ENCODE results near the gene GPR180.

Gene GPR180

GRCh38 chr13:94657167-94657566 lies 55.5 kb downstream of the GPR180 start:
- no peak for TF ChIP-seq CTCF (conservative IDR thresholded peaks at IDR 0.05; ENCODE audit: control insufficient read depth, insufficient read depth, low read depth, low read length)
- DNase-seq (ENCODE audit: low read depth), result peak; percentile 69
- no peak overlapping the region for H3K4me3 ChIP-seq (ENCODE audit: control insufficient read depth, low read depth, low read length)

GRCh38 chr13:94658926-94659597 lies 57.4 kb downstream of the GPR180 start:
- no peak for TF ChIP-seq CTCF (conservative IDR thresholded peaks at IDR 0.05; ENCODE audit: control insufficient read depth, insufficient read depth, low read depth, low read length)
- DNase-seq (ENCODE audit: low read depth), result peak; percentile 5
- no peak overlapping the region for H3K4me3 ChIP-seq (ENCODE audit: control insufficient read depth, low read depth, low read length)

GRCh38 chr13:94659598-94659946 lies 57.9 kb downstream of the GPR180 start:
- H3K4me3 ChIP-seq (ENCODE audit: control insufficient read depth, low read depth, low read length), result no peak overlapping the region
- no peak for TF ChIP-seq CTCF (conservative IDR thresholded peaks at IDR 0.05; ENCODE audit: control insufficient read depth, insufficient read depth, low read depth, low read length)
- DNase-seq (ENCODE audit: low read depth), result no peak

GRCh38 chr13:94660695-94661326 lies 59.2 kb downstream of the GPR180 start:
- DNase-seq (ENCODE audit: low read depth), result peak; percentile 43
- peak; percentile 43 for TF ChIP-seq CTCF (conservative IDR thresholded peaks at IDR 0.05; ENCODE audit: control insufficient read depth, insufficient read depth, low read depth, low read length)
- no peak overlapping the region for H3K4me3 ChIP-seq (ENCODE audit: control insufficient read depth, low read depth, low read length)

GRCh38 chr13:94661406-94661805 lies 59.7 kb downstream of the GPR180 start:
- DNase-seq (ENCODE audit: low read depth), result no peak
- H3K4me3 ChIP-seq (ENCODE audit: control insufficient read depth, low read depth, low read length), result no peak overlapping the region
- no peak for TF ChIP-seq CTCF (conservative IDR thresholded peaks at IDR 0.05; ENCODE audit: control insufficient read depth, insufficient read depth, low read depth, low read length)

- no peak for DNase-seq (ENCODE audit: low read depth)
- TF ChIP-seq CTCF (conservative IDR thresholded peaks at IDR 0.05; ENCODE audit: control insufficient read depth, insufficient read depth, low read depth, low read length), result no peak
- no peak overlapping the region for H3K4me3 ChIP-seq (ENCODE audit: control insufficient read depth, low read depth, low read length)
These were observed 60.8 kb downstream of the GPR180 start for GRCh38 chr13:94662274-94662945.

Measured in fibroblast of mammary gland (primary cell).